ENCODE data around the gene DOCK9. TPM values are rescaled to one million over a fixed set of nuclear protein-coding genes. Genes with fewer than 3 reads are reported as not detected.

DOCK9 gene, protein sequence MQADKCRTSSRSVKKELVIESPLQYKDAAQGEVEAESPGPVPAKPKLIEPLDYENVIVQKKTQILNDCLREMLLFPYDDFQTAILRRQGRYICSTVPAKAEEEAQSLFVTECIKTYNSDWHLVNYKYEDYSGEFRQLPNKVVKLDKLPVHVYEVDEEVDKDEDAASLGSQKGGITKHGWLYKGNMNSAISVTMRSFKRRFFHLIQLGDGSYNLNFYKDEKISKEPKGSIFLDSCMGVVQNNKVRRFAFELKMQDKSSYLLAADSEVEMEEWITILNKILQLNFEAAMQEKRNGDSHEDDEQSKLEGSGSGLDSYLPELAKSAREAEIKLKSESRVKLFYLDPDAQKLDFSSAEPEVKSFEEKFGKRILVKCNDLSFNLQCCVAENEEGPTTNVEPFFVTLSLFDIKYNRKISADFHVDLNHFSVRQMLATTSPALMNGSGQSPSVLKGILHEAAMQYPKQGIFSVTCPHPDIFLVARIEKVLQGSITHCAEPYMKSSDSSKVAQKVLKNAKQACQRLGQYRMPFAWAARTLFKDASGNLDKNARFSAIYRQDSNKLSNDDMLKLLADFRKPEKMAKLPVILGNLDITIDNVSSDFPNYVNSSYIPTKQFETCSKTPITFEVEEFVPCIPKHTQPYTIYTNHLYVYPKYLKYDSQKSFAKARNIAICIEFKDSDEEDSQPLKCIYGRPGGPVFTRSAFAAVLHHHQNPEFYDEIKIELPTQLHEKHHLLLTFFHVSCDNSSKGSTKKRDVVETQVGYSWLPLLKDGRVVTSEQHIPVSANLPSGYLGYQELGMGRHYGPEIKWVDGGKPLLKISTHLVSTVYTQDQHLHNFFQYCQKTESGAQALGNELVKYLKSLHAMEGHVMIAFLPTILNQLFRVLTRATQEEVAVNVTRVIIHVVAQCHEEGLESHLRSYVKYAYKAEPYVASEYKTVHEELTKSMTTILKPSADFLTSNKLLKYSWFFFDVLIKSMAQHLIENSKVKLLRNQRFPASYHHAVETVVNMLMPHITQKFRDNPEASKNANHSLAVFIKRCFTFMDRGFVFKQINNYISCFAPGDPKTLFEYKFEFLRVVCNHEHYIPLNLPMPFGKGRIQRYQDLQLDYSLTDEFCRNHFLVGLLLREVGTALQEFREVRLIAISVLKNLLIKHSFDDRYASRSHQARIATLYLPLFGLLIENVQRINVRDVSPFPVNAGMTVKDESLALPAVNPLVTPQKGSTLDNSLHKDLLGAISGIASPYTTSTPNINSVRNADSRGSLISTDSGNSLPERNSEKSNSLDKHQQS (N-terminal part only)
- 76.8 TPM for total RNA-seq

DNA sequence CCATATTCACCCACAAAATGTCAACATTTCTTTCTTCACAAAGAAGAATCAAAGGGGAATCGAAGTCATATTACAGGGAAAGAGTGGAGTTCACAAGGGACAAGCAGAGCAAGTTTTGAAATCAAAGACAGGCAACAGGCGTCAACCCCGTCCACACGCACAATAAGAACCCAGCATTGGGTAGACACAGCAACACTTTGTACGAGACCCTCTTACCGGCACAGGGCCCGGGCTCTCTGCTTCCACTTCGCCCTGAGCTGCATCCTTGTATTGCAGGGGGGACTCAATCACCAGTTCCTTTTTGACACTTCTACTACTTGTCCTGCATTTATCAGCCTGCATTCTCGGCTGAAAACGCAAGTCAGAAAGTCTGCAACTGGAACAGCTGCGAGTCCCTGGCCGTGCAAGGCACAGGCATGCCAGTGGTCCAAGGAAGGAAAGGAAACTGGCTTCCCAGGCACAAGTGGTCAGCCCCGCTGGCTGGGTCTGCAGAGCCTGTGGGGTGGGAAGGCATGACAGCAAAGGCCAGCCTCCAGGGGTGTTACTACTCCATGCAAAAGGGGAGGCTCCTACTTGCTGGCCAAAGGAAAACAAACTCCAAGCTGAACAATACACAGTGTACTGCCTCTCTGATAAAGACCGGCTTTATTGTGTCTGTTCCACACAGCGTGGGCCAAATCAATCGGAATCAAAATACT is at the start of gene DOCK9:
TSS of gene DOCK9 (minus strand) at position 497 of the 698 bp plus-strand sequence. CDS start at position 342, 155 bp downstream.

DNA sequence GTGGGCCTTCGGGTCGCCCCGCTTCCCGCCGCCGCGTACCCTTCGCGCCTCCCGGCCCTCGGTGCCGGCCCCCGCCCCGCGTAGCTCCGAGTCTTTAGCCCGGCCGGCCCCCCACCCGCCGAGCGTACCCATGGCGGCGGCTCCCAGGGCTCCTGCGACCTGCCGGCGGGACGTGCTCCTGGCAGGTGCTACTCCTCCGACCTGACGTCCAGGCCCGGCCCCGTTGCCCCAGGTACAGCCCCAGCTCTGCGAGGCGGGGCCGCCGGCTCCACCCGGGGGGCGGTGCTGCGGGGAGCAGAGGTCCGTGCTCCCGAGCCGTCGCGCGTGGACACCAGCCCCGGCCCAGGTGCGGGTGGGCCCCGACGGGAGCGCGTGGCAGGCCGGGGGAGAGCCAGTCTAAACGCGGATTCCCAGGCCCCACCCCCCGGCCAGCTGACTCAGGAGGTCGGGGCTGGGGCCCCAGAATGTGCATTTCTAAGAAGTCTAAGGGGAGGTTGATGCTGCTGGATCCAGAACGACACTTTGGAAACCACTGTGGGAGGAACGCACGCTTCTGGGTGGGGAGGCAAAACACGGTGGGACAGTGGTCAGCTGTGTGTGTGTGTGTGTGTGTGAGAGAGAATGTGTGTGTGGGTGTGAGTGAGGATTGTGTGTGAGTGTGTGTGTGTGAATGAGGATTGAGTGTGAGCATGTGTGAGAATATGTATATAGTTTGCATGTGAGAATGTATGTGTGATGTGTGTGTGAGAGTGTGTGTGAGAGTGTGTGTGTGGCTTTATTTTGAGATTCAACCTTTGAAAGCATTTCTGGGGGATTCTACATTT is 225.2 kb downstream of the DOCK9 start, which contains the start of gene SLC15A1:
TSS of gene SLC15A1 (minus strand) at position 206 of the 824 bp plus-strand sequence. CDS start at position 132, 74 bp downstream.

Small RNA genes lying within 50 kb of the gene (small RNA-seq; reads per million reads assigned to genes)
- gene AL161420.1 (ENCODE audit: low replicate concordance): not detected
- not detected for gene RNU6-83P (ENCODE audit: low replicate concordance)

Other genes starting within 250 kb of the DOCK9 start
- gene SLC15A1, start 225.4 kb downstream of the DOCK9 start, total RNA-seq: 6.2 TPM
- 74.6 TPM for gene UBAC2, start 222.8 kb upstream of the DOCK9 start, total RNA-seq